EH (cell line): ENCODE measurements around the gene MPIG6B.

Source experiments
- DNase-seq: peaks from one replicate; pipeline ENCODE4 v3.0.0-alpha.2; 2015; ENCODE audit warnings: low read depth

Gene MPIG6B

GRCh38 chr6:31737991-31738979 lies 15.1 kb downstream of the MPIG6B start:
- peak; percentile 87 for DNase-seq

- DNase-seq, result peak; percentile 100
These were observed 16.6 kb downstream of the MPIG6B start, which contains the start of gene MSH5 for GRCh38 chr6:31739639-31740396. TSS of gene MSH5 (plus strand) at chr6:31740005. CDS start at chr6:31740467, 462 bp downstream.

- DNase-seq, result no peak
These were observed 17.4 kb downstream of the MPIG6B start for GRCh38 chr6:31740397-31741223.

GRCh38 chr6:31741815-31742214 lies 18.6 kb downstream of the MPIG6B start:
- DNase-seq, result no peak

GRCh38 chr6:31742894-31743293 lies 19.7 kb downstream of the MPIG6B start:
- no peak for DNase-seq

GRCh38 chr6:31744422-31744821 lies 21.2 kb downstream of the MPIG6B start:
- no peak for DNase-seq

GRCh38 chr6:31749301-31750036 lies 26.3 kb downstream of the MPIG6B start:
- DNase-seq, result no peak

- DNase-seq, result peak; percentile 67
These were observed 27.3 kb downstream of the MPIG6B start for GRCh38 chr6:31750411-31751022.

GRCh38 chr6:31752739-31753319 lies 29.7 kb downstream of the MPIG6B start:
- DNase-seq, result peak; percentile 77

- DNase-seq, result no peak
These were observed 35.1 kb downstream of the MPIG6B start for GRCh38 chr6:31758281-31758680.

GRCh38 chr6:31760790-31761189 lies 37.6 kb downstream of the MPIG6B start:
- DNase-seq, result no peak

- no peak for DNase-seq
These were observed 38.2 kb downstream of the MPIG6B start for GRCh38 chr6:31761343-31761742.

- DNase-seq, result no peak
These were observed 39.2 kb downstream of the MPIG6B start, which contains the start of gene SAPCD1 for GRCh38 chr6:31762356-31762755. TSS of gene SAPCD1 (plus strand) at chr6:31762656. CDS start at chr6:31763055, 399 bp downstream.

- DNase-seq, result no peak
These were observed 39.9 kb downstream of the MPIG6B start for GRCh38 chr6:31762878-31763618.

GRCh38 chr6:31763619-31763940 lies 40.4 kb downstream of the MPIG6B start:
- DNase-seq, result peak; percentile 86

- DNase-seq, result no peak
These were observed 41.0 kb downstream of the MPIG6B start for GRCh38 chr6:31764198-31764597.

GRCh38 chr6:31765559-31765909 lies 42.4 kb downstream of the MPIG6B start:
- no peak for DNase-seq

GRCh38 chr6:31765910-31766794 lies 43.0 kb downstream of the MPIG6B start:
- DNase-seq, result peak; percentile 40
